ENCODE data around the gene GALK2. TPM values are rescaled to one million over a fixed set of nuclear protein-coding genes. Genes with fewer than 3 reads are reported as not detected.

The GALK2 gene
- total RNA-seq, 2 experiments from 2014 or later, result 27.9 to 31.5 TPM

GRCh38 chr15:49196856-49197255 lies 26.8 kb downstream of the GALK2 start:
- Histone ChIP-seq H3K36me3 (ENCODE audit: insufficient read depth, low read length) (no peaks in the 10 kb centered on the region), H3K9me2 (ENCODE audit: insufficient read depth, low read length) (no peaks in the 10 kb centered on the region), H2AFZ (ENCODE audit: low read length) (no peak overlapping the region), H3K9me3 (ENCODE audit: low read length) (no peaks in the 10 kb centered on the region), H3K79me2 (ENCODE audit: insufficient read depth, low read depth, low read length) (no peaks in the 10 kb centered on the region), H3K4me3 (ENCODE audit: low read depth, low read length, poor library complexity, severe bottlenecking) (no peak overlapping the region), H3K4me1 (ENCODE audit: insufficient read depth, low read length, poor library complexity, severe bottlenecking) (no peaks in the 10 kb centered on the region), H3K27ac (ENCODE audit: low read depth, low read length, poor library complexity, severe bottlenecking) (no peak overlapping the region), H3K4me2 (ENCODE audit: low read length) (no peak overlapping the region), H4K20me1 (ENCODE audit: insufficient read depth, low read length) (no peaks in the 10 kb centered on the region)
- TF ChIP-seq EZH2phosphoT487 (IDR thresholded peaks at IDR 0.05; ENCODE audit: borderline replicate concordance, low read depth, low read length) (no peak), CTCF (conservative IDR thresholded peaks at IDR 0.05; ENCODE audit: low read length) (no peak)
- no TSS peak for BruUV-seq (replicated peaks)
- POLR2A ChIA-PET, result interaction anchor here (0.5 to 1.6 kb wide), 2 partner anchors 11 to 27 kb away, joined by 3 to 5 read pairs; partner anchors contain the start of gene GALK2
- no peak for DNase-seq (ENCODE audit: low spot score)
- CTCF ChIA-PET (ENCODE audit: unreplicated experiment), result no interaction called here
- intact Hi-C loops (cut with micrococcal nuclease; ENCODE audit: unreplicated experiment), result no loop called here

- intact Hi-C loops (cut with micrococcal nuclease; ENCODE audit: unreplicated experiment), result no loop called here
These were observed 29.6 kb downstream of the GALK2 start for GRCh38 chr15:49199666-49200065.

More at GRCh38 chr15:49199666-49200065, 29.6 kb downstream of the GALK2 start:
- no peak overlapping the region for H3K4me3 ChIP-seq (ENCODE audit: low read depth, low read length, poor library complexity, severe bottlenecking)
- peaks cover 5% of the 10 kb centered on the region; the same call in 1 of the 2 replicates for H3K36me3 ChIP-seq (ENCODE audit: insufficient read depth, low read length)
- H3K9me3 ChIP-seq (ENCODE audit: low read length), result no peaks in the 10 kb centered on the region
- H2AFZ ChIP-seq (ENCODE audit: low read length), result no peak overlapping the region
- no peak overlapping the region for H3K4me2 ChIP-seq (ENCODE audit: low read length)
- no peak for TF ChIP-seq EZH2phosphoT487 (IDR thresholded peaks at IDR 0.05; ENCODE audit: borderline replicate concordance, low read depth, low read length)
- TF ChIP-seq CTCF (conservative IDR thresholded peaks at IDR 0.05; ENCODE audit: low read length), result no peak
- CTCF ChIA-PET (ENCODE audit: unreplicated experiment), result no interaction called here
- BruUV-seq (replicated peaks), result no TSS peak
- H3K9me2 ChIP-seq (ENCODE audit: insufficient read depth, low read length), result no peaks in the 10 kb centered on the region
- no peaks in the 10 kb centered on the region for H4K20me1 ChIP-seq (ENCODE audit: insufficient read depth, low read length)
- H3K79me2 ChIP-seq (ENCODE audit: insufficient read depth, low read depth, low read length), result no peaks in the 10 kb centered on the region
- POLR2A ChIA-PET, result interaction anchor here (0.6 kb wide), 1 partner anchor 1569 kb away, joined by 7 read pairs; no protein-coding TSS in a partner anchor
- DNase-seq (ENCODE audit: low spot score), result no peak
- no peak overlapping the region for H3K27ac ChIP-seq (ENCODE audit: low read depth, low read length, poor library complexity, severe bottlenecking)
- H3K4me1 ChIP-seq (ENCODE audit: insufficient read depth, low read length, poor library complexity, severe bottlenecking), result no peaks in the 10 kb centered on the region

All from OCI-LY7 (cell line).